ENCODE measurements around the gene BMPER.
A peak's percentile ranks its signal among the peaks of the same experiment; 100 is the strongest.

BMPER gene

GRCh38 chr7:34133983-34134782, 228.8 kb downstream of the BMPER start:
- CTCF ChIA-PET, result interaction anchor here (0.7 to 5.1 kb wide), 39 partner anchors 9 to 891 kb away, joined by 3 to 104 read pairs (median 4); no protein-coding TSS in a partner anchor
- no peak overlapping the region for H3K4me3 ChIP-seq (ENCODE audit: low read depth, low read length)
- no peak for DNase-seq (ENCODE audit: low read depth, low spot score)
- TF ChIP-seq CTCF (IDR thresholded peaks at IDR 0.05; ENCODE audit: insufficient read depth, low read length, missing control alignments), result peak; percentile 76
- POLR2A ChIA-PET, result interaction anchor here (0.8 to 1.0 kb wide), 2 partner anchors 21 to 210 kb away, joined by 3 read pairs; no protein-coding TSS in a partner anchor

- TF ChIP-seq CTCF (IDR thresholded peaks at IDR 0.05; ENCODE audit: insufficient read depth, low read length, missing control alignments), result no peak
- no peak for DNase-seq (ENCODE audit: low read depth, low spot score)
- ChIA-PET CTCF (interaction anchor here (0.9 to 5.1 kb wide), 12 partner anchors 10 to 950 kb away, joined by 3 to 104 read pairs (median 6); no protein-coding TSS in a partner anchor), POLR2A (no interaction called here)
- no peak overlapping the region for H3K4me3 ChIP-seq (ENCODE audit: low read depth, low read length)
Measured at GRCh38 chr7:34135924-34136323, 230.6 kb downstream of the BMPER start.

- CTCF ChIA-PET, result interaction anchor here (1.5 to 5.1 kb wide), 4 partner anchors 9 to 184 kb away, joined by 7 to 104 read pairs (median 48); no protein-coding TSS in a partner anchor
- POLR2A ChIA-PET, result no interaction called here
- no peak overlapping the region for H3K4me3 ChIP-seq (ENCODE audit: low read depth, low read length)
- no peak for TF ChIP-seq CTCF (IDR thresholded peaks at IDR 0.05; ENCODE audit: insufficient read depth, low read length, missing control alignments)
- no peak for DNase-seq (ENCODE audit: low read depth, low spot score)
Measured at GRCh38 chr7:34136698-34137097, 231.4 kb downstream of the BMPER start.

- CTCF ChIA-PET, result interaction anchor here (4.6 to 5.1 kb wide), 3 partner anchors 8 to 183 kb away, joined by 42 to 104 read pairs (median 55); no protein-coding TSS in a partner anchor
- POLR2A ChIA-PET, result no interaction called here
- TF ChIP-seq CTCF (IDR thresholded peaks at IDR 0.05; ENCODE audit: insufficient read depth, low read length, missing control alignments), result no peak
- DNase-seq (ENCODE audit: low read depth, low spot score), result no peak
- H3K4me3 ChIP-seq (ENCODE audit: low read depth, low read length), result no peak overlapping the region
Measured at GRCh38 chr7:34137176-34137575, 231.8 kb downstream of the BMPER start.

GRCh38 chr7:34138483-34138882, 233.1 kb downstream of the BMPER start:
- POLR2A ChIA-PET, result no interaction called here
- DNase-seq (ENCODE audit: low read depth, low spot score), result no peak
- CTCF ChIA-PET, result interaction anchor here (0.9 to 1.2 kb wide), 5 partner anchors 10 to 178 kb away, joined by 3 to 5 read pairs (median 3); no protein-coding TSS in a partner anchor
- no peak overlapping the region for H3K4me3 ChIP-seq (ENCODE audit: low read depth, low read length)
- TF ChIP-seq CTCF (IDR thresholded peaks at IDR 0.05; ENCODE audit: insufficient read depth, low read length, missing control alignments), result no peak

- TF ChIP-seq CTCF (IDR thresholded peaks at IDR 0.05; ENCODE audit: insufficient read depth, low read length, missing control alignments), result no peak
- CTCF ChIA-PET, result interaction anchor here (0.9 to 1.3 kb wide), 6 partner anchors 10 to 177 kb away, joined by 3 to 5 read pairs (median 3); no protein-coding TSS in a partner anchor
- H3K4me3 ChIP-seq (ENCODE audit: low read depth, low read length), result no peak overlapping the region
- POLR2A ChIA-PET, result no interaction called here
- DNase-seq (ENCODE audit: low read depth, low spot score), result no peak
Measured at GRCh38 chr7:34139086-34139485, 233.7 kb downstream of the BMPER start.

Measured in AG04449 (cell line).